Osteocyte (in vitro differentiated cells): Measurements from ENCODE around the gene RAPGEF4. TPM values are rescaled to one million over a fixed set of nuclear protein-coding genes. Genes with fewer than 3 reads are reported as not detected.

Source experiments
- DNase-seq: peaks from one replicate; pipeline ENCODE4 v3.0.0; 2021; ENCODE audit warnings: mixed read lengths; ENCODE audit not compliant: unreplicated experiment; ENCODE audit errors: extremely low spot score
- H3K27ac Mint-ChIP-seq: one replicate; pipeline ENCODE4 v1.8.0; 2021; ENCODE audit warnings: mild to moderate bottlenecking, mixed read lengths; ENCODE audit not compliant: unreplicated experiment
- H3K27me3 Mint-ChIP-seq: one replicate; pipeline ENCODE4 v1.8.0; 2021; ENCODE audit warnings: mixed read lengths; ENCODE audit not compliant: unreplicated experiment
- H3K36me3 Mint-ChIP-seq: one replicate; pipeline ENCODE4 v1.8.0; 2021; ENCODE audit warnings: mixed read lengths; ENCODE audit not compliant: unreplicated experiment
- H3K4me1 Mint-ChIP-seq: one replicate; pipeline ENCODE4 v1.8.0; 2021; ENCODE audit warnings: mixed read lengths; ENCODE audit not compliant: unreplicated experiment
- H3K4me3 Mint-ChIP-seq: one replicate; pipeline ENCODE4 v1.8.0; 2021; ENCODE audit warnings: mild to moderate bottlenecking, moderate library complexity, mixed read lengths; ENCODE audit not compliant: unreplicated experiment
- H3K9me3 Mint-ChIP-seq: one replicate; pipeline ENCODE4 v1.8.0; 2021; ENCODE audit warnings: mixed read lengths; ENCODE audit not compliant: unreplicated experiment
- CTCF ChIP-seq: fragments of 200-600 bp; sonication (generic); IDR thresholded peaks from 2 replicates; pipeline ENCODE4 v1.5.0; 2021; ENCODE audit warnings: antibody characterized with exemption, mild to moderate bottlenecking, moderate library complexity
- total RNA-seq: library from RNA; stranded (reverse); gene quantifications from 2 replicates; pipeline ENCODE4 v1.2.1, GENCODE V29; 2021

Gene RAPGEF4
- total RNA-seq, 1 donor from 2014 or later, result 0.91 TPM

DNA sequence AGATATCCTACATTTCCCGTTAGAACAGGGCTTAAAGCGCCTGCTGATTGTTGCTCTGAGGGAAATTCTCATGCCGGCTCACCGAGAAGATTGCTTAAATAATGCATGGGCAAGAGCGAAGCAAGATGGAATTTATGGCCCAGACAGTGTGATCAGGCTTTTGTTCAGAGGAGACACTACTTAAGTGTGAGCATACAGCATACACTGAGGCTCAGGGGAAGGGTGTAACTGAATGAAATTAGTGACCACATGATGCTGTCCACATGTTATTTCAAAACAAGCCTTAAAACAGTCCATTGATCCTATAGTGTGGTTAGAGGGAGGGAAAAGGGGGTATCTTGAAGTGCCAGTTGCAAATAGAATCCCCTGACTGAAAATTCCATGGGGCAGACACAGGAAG is 125.5 kb downstream of the RAPGEF4 start:
- DNase-seq, result no peak
- Mint-ChIP-seq H3K27ac (no peak overlapping the region), H3K4me3 (no peak overlapping the region), H3K4me1 (peaks cover 19% of the 10 kb centered on the region), H3K9me3 (no peaks in the 10 kb centered on the region), H3K27me3 (peaks cover 2% of the 10 kb centered on the region), H3K36me3 (no peaks in the 10 kb centered on the region)
- no peak for TF ChIP-seq CTCF

DNA sequence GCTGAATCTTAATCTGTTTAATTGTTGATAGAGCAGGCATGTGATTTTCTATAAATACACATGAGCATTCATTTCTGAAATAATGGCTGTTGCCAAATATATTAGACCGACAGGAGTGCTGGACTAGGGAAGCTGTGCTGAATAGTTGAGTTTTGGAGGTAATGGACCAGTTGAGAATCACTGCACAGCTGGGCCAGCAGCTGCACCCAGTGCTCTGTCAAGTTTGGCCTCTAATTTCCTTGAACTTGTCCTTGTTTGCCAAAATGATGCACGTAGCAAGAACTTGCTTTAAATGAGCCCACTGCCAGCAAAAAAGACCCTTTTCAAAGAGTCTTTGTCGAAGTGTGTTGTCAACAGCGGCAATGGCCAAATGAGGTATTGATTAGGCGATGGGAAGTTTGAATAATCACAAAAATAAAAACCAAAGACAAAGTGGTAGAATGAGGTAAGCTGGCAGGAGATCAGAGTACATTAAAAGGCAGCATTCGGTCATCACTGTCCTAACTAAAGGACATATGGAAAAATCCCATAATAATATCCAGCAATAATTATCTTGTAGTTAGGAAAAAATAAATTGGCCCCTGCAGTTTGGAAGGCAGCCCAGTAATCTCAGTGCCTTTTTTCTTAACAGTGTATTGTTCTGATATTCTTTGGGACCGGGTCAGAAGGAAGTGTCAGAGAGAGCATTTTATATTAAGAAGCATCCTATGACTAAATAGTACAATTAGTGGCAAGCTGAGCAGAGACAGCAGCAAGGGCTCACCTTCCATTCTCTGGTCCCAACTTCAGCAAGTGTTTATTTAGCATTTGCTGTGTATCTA is 126.2 kb downstream of the RAPGEF4 start:
- Mint-ChIP-seq H3K9me3 (no peaks in the 10 kb centered on the region), H3K27ac (no peak overlapping the region), H3K36me3 (no peaks in the 10 kb centered on the region), H3K4me1 (peaks cover 19% of the 10 kb centered on the region), H3K4me3 (no peak overlapping the region), H3K27me3 (peaks cover 2% of the 10 kb centered on the region)
- no peak for TF ChIP-seq CTCF
- DNase-seq, result no peak

DNA sequence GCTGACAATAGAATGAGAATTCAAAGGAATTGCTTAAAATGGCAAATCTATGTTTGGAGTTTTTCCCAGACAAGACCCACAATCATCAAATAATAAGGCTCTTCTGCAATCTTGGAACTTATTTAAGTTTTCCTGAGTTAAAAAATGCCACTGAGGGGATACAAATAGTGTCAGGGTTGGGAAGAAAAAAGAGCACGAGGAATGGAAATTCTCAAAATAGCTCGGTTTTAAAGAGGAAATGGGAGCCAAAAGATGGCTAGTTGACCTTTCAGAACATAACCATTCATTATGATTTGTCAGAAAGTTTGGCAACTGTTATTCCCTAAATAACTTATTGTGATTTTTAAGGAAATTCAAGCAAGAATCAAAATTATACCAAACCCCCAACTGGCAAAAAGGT is 127.7 kb downstream of the RAPGEF4 start:
- Mint-ChIP-seq H3K4me1 (peaks cover 19% of the 10 kb centered on the region), H3K36me3 (no peaks in the 10 kb centered on the region), H3K27me3 (peaks cover 2% of the 10 kb centered on the region), H3K4me3 (no peak overlapping the region), H3K9me3 (no peaks in the 10 kb centered on the region), H3K27ac (no peak overlapping the region)
- no peak for DNase-seq
- no peak for TF ChIP-seq CTCF

DNA sequence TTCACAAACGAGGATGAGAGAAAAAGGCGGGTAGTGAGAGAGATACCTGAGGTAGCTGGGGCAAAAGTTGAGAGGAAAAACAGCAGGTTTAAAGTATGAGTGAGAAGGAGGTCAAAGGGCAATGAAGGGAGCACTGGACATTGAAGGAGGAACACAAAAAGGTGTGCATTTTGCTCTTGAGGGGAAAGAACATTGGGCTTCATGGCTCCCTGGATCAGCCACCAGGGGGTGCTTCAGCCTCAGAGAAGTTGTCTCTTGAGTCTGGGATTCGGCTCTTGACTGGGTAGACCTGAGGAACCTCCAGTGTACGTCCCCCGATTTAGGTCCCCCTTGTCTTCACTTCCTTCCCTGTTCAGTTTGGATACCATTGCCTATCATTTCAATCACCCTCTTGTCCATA is 128.5 kb downstream of the RAPGEF4 start:
- Mint-ChIP-seq H3K27ac (no peak overlapping the region), H3K27me3 (peaks cover 2% of the 10 kb centered on the region), H3K4me1 (peaks cover 19% of the 10 kb centered on the region), H3K9me3 (no peaks in the 10 kb centered on the region), H3K36me3 (no peaks in the 10 kb centered on the region), H3K4me3 (no peak overlapping the region)
- no peak for DNase-seq
- TF ChIP-seq CTCF, result peak; percentile 70

GRCh38 chr2:172865422-172865821 is 129.8 kb downstream of the RAPGEF4 start:
- Mint-ChIP-seq H3K27me3 (peaks cover 2% of the 10 kb centered on the region), H3K36me3 (no peaks in the 10 kb centered on the region), H3K9me3 (no peaks in the 10 kb centered on the region), H3K27ac (no peak overlapping the region), H3K4me3 (no peak overlapping the region), H3K4me1 (peaks cover 7% of the 10 kb centered on the region)
- DNase-seq, result no peak
- no peak for TF ChIP-seq CTCF
